Skeletal muscle tissue (tissue), 4 donors: ENCODE data around the gene IL17B. TPM values are rescaled to one million over a fixed set of nuclear protein-coding genes. Genes with fewer than 3 reads are reported as not detected.
A peak's percentile ranks its signal among the peaks of the same experiment; 100 is the strongest.

Experiments used
- H3K27ac ChIP-seq: one replicate; pipeline ENCODE4 v1.7.0; 2013; ENCODE audit warnings: mild to moderate bottlenecking, low read depth, low read length, inconsistent platforms
- H3K27me3 ChIP-seq, 3 donors: one replicate each; pipeline ENCODE4 v1.7.0; 2013; ENCODE audit warnings: low read length in 3 of 3; ENCODE audit not compliant: control insufficient read depth in 3 of 3, insufficient read depth in 3 of 3
- H3K36me3 ChIP-seq, 3 donors: one replicate each; pipeline ENCODE4 v1.7.0; 2013; ENCODE audit warnings: low read length in 3 of 3; ENCODE audit not compliant: control insufficient read depth in 3 of 3, insufficient read depth in 3 of 3
- H3K4me1 ChIP-seq, 3 donors: one replicate each; pipeline ENCODE4 v1.7.0; 2013; ENCODE audit warnings: low read length in 3 of 3, mild to moderate bottlenecking in 3 of 3; ENCODE audit not compliant: control insufficient read depth in 3 of 3, insufficient read depth in 3 of 3
- H3K4me3 ChIP-seq, 3 donors: one replicate each; pipeline ENCODE4 v1.7.0; 2013; ENCODE audit warnings: low read length in 3 of 3
- H3K9ac ChIP-seq, 3 donors: one replicate each; pipeline ENCODE4 v1.7.0; 2013; ENCODE audit warnings: low read length in 3 of 3, mild to moderate bottlenecking in 3 of 3, moderate library complexity in 2 of 3, low read depth in 1 of 3
- H3K9me3 ChIP-seq, 3 donors: one replicate each; pipeline ENCODE4 v1.7.0; 2013; ENCODE audit warnings: low read length in 3 of 3; ENCODE audit not compliant: control insufficient read depth in 3 of 3
- total RNA-seq: library from RNA; depleted of rRNA; stranded (reverse); fragments of >200 nt; gene quantifications from one replicate; pipeline ENCODE4 v1.2.3, GENCODE V29; 2014
- donor health status: Osteomylitis.

IL17B gene
- total RNA-seq, 1 donor from 2014 or later = 247 TPM

DNA sequence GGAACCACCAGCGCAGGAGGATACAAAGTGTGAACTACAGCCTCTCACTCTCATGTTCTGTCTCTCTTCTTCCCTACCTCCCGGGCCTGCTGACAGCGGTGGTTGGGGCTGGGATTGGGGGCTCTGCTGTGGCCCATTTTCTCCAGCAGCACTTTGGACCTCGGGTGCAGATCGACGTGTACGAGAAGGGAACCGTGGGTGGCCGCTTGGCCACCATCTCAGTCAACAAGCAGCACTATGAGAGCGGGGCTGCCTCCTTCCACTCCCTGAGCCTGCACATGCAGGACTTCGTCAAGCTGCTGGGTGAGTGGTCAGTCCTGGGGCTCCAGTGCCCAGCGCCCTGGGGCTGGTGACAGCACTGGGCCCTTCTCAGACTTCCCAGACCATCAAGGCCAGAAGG lies 16.6 kb downstream of the IL17B start:
- Histone ChIP-seq H3K4me3 (no peak overlapping the region), H3K9ac (no peak overlapping the region), H3K36me3 (peaks cover 0 to 2% (median 0%) of the 10 kb centered on the region in 3 donors), H3K27ac (no peak overlapping the region), H3K4me1 (peaks cover 8 to 16% (median 10%) of the 10 kb centered on the region in 3 donors), H3K27me3 (no peaks in the 10 kb centered on the region), H3K9me3 (no peaks in the 10 kb centered on the region)

GRCh38 chr5:149360272-149360671 lies 18.8 kb downstream of the IL17B start:
- Histone ChIP-seq H3K27me3 (no peaks in the 10 kb centered on the region), H3K9me3 (no peaks in the 10 kb centered on the region), H3K4me3 (no peak overlapping the region), H3K27ac (no peak overlapping the region), H3K9ac (no peak overlapping the region), H3K4me1 (peaks cover 9 to 16% (median 12%) of the 10 kb centered on the region in 3 donors), H3K36me3 (peaks cover 0 to 2% (median 2%) of the 10 kb centered on the region in 3 donors)

DNA sequence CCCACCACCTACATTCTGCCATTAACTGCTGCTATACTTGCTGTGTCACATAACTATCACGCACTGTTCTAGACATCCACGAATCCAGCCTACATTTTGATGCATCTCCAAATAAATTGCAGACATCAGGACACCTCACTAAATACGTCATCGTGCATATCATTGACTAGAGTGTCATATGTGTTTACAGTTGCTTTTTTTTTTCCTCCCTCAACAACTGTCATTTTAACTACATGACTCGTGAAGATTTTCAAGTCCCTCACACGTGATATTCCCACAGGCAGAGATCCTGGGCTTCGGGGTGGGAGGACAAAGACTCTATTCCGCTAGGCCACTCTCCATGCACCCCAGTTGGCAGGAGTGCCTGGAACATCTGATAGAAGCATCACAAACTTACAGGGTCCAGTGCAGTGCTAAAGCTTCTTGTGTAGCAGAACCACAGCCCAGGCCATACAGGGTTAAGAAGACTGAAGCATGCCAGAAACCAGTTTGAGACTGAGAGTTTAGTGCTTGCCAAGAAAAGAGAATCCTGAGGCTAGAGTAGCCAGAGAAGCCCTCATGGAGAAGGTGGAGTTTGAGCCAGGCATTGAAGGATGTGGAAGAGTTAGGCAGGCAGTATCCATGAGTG lies 20.1 kb downstream of the IL17B start:
- Histone ChIP-seq H3K4me3 (peak overlapping the region in 1 of 3 donors; percentile 59), H3K27ac (no peak overlapping the region), H3K36me3 (peaks cover 0 to 12% (median 2%) of the 10 kb centered on the region in 3 donors), H3K27me3 (no peaks in the 10 kb centered on the region), H3K9me3 (no peaks in the 10 kb centered on the region), H3K4me1 (peaks cover 9 to 16% (median 12%) of the 10 kb centered on the region in 3 donors), H3K9ac (no peak overlapping the region)

- H3K27me3 ChIP-seq = no peaks in the 10 kb centered on the region
- no peaks in the 10 kb centered on the region for H3K9me3 ChIP-seq
- H3K4me3 ChIP-seq = peak overlapping the region; percentile 59 to 78 (median 78)
- H3K9ac ChIP-seq = peak overlapping the region; percentile 61 to 82 (median 74)
- peaks cover 1 to 17% (median 2%) of the 10 kb centered on the region in 3 donors for H3K36me3 ChIP-seq
- H3K4me1 ChIP-seq = peaks cover 9 to 16% (median 12%) of the 10 kb centered on the region in 3 donors
- H3K27ac ChIP-seq = no peak overlapping the region
Observed at GRCh38 chr5:149358294-149358651, 20.8 kb downstream of the IL17B start.

DNA sequence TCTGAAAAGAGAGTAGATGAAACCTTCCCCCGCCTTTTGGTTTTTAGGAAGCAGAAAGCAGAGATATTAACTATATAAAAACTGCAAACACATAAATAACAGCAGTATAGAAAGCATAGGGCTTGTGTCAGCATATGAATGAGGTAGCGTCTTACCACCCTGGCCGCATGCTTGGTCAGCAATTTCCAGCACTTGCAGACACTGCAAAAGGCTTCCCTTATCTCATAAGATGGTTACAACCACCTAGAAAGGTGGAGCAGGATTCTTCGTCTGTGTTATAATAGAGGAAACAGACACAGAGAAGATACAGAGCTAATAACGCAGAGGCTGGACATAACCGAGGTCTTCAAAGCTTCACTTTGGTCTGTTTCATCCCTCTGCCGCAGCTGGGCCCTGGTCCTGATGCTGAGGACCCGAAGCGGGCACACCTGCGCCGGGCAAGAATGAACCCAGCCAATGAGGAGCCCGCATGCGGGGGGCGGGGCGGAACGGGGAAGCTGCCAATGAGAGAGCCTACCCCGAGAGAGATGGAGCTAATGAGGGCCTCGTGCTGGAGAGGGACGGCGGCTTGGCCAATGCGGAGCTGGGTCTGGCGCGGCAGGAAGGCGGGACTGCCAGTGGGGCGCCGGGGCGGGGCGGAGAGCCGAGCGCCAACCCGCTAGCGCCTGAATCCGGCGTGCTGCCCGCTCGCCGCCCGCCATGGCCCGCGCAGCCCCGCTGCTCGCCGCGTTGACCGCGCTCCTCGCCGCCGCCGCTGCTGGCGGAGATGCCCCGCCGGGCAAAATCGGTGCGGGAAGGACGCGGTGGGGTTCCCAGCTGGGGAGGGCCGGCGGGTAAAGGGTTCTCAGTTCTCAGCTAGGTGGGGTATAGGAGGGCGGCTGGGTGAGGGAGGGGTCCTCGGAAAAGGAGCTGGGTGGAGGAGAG lies 21.5 kb downstream of the IL17B start, which contains the start of gene PCYOX1L:
Gene PCYOX1L, plus strand, starts transcription at position 677 of the 924 bp plus-strand sequence. Its CDS starts 23 bp downstream, at position 700.
- Histone ChIP-seq H3K27ac (no peak within 1 kb of the TSS), H3K9me3 (no peaks in the 10 kb centered on the region), H3K4me3 (peak within 1 kb of the TSS; percentile 60 to 78 (median 78)), H3K36me3 (peaks cover 2 to 22% (median 8%) of the 10 kb centered on the region in 3 donors), H3K27me3 (no peaks in the 10 kb centered on the region), H3K9ac (peak within 1 kb of the TSS; percentile 61 to 82 (median 74)), H3K4me1 (peaks cover 9 to 16% (median 12%) of the 10 kb centered on the region in 3 donors)

- Histone ChIP-seq H3K9ac (no peak overlapping the region), H3K9me3 (no peaks in the 10 kb centered on the region), H3K27ac (no peak overlapping the region), H3K4me3 (no peak overlapping the region), H3K36me3 (peaks cover 10 to 32% (median 17%) of the 10 kb centered on the region in 3 donors), H3K27me3 (no peaks in the 10 kb centered on the region), H3K4me1 (peaks cover 9 to 16% (median 12%) of the 10 kb centered on the region in 3 donors)
Observed at GRCh38 chr5:149356391-149356790, 22.7 kb downstream of the IL17B start.

DNA sequence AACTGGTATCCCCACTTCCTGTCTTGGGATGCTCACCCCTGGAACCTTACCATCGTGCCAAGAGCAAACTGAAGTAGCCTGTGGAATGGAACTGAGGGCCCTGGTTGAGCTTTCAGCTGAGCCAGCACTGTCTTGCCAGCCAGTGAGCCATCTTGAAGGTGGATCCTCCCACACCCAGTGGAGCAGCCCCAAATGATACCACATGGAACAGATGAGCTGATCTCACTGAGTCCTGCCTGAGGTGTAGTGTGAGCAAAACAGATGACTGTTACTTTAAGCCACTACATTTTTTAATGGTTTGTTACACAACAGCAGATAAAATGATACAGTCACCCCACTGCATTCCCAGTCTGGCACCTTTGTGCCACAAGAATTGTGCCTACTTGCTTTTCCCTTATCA lies 23.4 kb downstream of the IL17B start:
- H3K36me3 ChIP-seq = peaks cover 16 to 37% (median 24%) of the 10 kb centered on the region in 3 donors
- no peak overlapping the region for H3K27ac ChIP-seq
- peaks cover 9 to 16% (median 12%) of the 10 kb centered on the region in 3 donors for H3K4me1 ChIP-seq
- H3K9ac ChIP-seq = no peak overlapping the region
- no peaks in the 10 kb centered on the region for H3K27me3 ChIP-seq
- no peaks in the 10 kb centered on the region for H3K9me3 ChIP-seq
- H3K4me3 ChIP-seq = no peak overlapping the region

DNA sequence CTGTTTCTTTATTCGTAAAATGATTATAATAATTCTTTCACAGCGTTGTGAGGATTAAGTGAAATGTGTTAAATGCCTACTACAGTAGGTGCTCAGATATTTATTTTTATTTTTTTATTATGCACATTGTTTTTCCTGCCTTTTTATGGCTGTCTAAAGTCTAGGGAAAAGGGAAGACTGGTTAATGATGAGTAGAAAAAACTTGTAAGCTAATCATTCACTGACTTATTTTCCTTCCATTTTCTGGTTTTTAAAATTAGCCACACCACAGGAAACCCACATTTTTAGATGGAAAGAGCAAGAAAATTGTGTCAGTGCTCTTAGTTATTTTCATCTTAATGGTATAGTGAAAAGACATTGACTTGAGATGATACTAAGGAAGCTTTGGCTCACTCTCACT lies 25.2 kb downstream of the IL17B start:
- Histone ChIP-seq H3K9me3 (no peaks in the 10 kb centered on the region), H3K27ac (no peak overlapping the region), H3K9ac (no peak overlapping the region), H3K27me3 (no peaks in the 10 kb centered on the region), H3K4me1 (peaks cover 9 to 13% (median 12%) of the 10 kb centered on the region in 3 donors), H3K4me3 (no peak overlapping the region), H3K36me3 (peaks cover 34 to 55% (median 41%) of the 10 kb centered on the region in 3 donors)

DNA sequence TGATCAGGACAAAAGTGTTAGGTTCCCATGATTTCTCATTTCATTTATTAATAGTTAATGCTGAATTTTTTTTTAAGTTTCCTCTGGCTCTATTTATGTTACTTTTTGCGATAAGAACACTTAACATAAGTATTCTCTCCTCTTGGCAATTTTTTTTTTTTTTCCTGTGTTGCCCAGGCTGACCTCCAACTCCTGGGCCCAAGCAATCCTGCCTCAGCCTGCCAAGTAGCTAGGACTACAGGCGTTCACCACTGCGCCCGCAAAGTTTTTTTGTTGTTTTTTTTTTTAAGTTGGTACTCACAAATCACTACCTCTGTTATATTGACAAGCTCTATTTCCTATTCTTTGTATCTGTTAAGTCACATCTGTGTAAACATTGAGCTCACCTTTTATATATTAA lies 26.9 kb downstream of the IL17B start:
- peaks cover 38 to 61% (median 55%) of the 10 kb centered on the region in 3 donors for H3K36me3 ChIP-seq
- no peak overlapping the region for H3K27ac ChIP-seq
- no peak overlapping the region for H3K4me3 ChIP-seq
- peaks cover under 1 to 2% (median under 1%) of the 10 kb centered on the region in 3 donors for H3K4me1 ChIP-seq
- H3K9me3 ChIP-seq = no peaks in the 10 kb centered on the region
- no peak overlapping the region for H3K9ac ChIP-seq
- no peaks in the 10 kb centered on the region for H3K27me3 ChIP-seq
